Measurements from ENCODE around the gene KRTAP1-4.
"Not testable (repeated sequence)": the region's sequence is repeated elsewhere in the genome, so short reads cannot be mapped to it uniquely, and the experiment has no call there.

The KRTAP1-4 gene

DNA sequence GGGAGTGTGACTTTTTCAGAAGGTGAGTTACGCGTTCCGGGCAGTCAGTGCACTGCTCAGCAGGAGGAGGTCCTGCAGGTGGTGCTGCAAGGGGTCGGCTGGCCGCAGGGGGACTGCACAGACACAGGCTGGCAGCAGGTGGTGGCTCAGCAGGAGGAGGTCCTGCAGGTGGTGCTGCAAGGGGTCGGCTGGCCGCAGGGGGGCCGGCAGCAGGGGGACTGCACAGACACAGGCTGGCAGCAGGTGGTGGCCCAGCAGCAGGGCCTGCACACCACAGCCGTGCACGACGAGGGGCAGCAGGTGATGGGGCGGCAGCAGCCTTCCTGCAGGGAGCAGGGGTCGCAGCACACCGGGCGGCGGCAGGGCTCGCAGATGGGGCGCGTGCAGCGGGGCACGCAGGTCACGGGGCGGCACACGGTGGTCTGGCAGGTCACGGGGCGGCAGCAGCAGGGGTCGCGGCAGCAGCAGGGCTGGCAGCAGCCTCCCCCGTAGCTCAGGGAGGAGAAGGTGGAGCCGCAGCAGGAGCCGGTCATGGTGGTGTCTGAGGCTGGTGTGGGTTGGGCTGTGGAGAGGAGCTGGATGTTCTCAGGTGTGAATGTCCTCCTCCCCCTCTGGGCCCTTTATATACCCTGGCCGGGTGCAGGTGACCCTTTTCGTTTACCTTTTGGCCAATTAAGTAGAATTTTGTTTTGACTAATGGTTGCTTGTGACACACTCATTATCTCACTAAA, 16.9 kb upstream of the KRTAP1-4 start, which contains the start of gene KRTAP2-1:
Gene KRTAP2-1 (minus strand): TSS at position 582 of the 731 bp plus-strand sequence. CDS start 49 bp downstream, at position 533.
- DNase-seq = not testable (repeated sequence)

DNA sequence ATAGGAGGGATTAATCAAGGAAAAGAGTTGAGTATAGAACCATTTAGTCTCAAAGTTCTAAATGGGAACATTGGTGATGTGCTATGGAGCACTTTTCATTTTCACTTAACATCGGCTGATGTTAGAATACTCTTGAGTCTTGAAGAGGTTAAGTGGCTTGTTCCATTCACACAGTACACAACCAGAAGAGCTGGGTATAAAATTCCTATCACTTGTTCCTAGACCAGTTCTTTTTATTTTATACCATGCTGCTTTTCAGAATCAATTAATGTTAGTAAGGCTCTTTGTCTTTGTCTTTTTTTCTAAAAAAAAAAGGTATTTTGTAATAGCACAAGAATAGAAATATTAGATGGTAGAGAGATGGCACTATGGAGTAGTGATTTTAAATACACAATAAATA, 13.0 kb upstream of the KRTAP1-4 start:
- DNase-seq = no peak

DNA sequence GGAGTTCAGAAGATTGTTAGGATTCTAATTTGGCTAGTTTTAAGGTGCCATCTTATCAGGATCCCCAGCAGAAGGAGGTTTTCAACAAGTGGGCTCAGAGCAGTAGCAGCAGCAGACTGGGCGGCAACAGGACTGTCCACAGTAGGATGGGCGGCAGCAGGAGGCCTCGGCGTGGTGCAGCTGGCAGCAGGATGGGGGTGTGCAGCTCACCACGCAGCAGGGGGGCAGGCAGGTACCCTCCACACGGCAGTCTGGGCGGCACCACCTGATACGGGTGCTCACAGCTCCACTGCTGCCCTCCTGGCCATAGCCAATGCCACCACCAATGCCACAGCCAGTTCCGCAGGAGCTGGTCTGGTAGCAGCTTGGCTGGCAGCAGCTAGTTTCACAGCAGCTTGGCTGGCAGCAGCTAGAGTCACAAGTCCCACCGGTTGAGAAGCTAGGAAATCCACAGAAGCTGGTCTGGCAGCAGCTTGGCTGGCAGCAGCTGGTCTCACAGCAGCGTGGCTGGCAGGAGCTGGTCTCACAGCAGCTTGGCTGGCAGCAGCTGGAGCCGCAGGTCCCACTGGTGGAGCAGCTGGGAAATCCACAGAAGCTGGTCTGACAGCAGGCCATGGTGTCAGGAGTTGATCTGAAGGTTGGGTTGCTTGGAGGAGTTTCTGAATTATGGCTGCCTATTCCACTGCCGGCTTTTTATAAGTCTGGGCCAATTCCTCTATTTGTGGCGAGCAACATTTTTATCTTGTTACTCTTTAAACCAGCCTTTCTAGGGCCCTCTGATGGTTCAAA, 11.0 kb upstream of the KRTAP1-4 start, which contains the start of gene KRTAP1-1:
Gene KRTAP1-1 (minus strand): TSS at position 668 of the 789 bp plus-strand sequence. CDS start 53 bp downstream, at position 615.
- not testable (repeated sequence) for DNase-seq

DNA sequence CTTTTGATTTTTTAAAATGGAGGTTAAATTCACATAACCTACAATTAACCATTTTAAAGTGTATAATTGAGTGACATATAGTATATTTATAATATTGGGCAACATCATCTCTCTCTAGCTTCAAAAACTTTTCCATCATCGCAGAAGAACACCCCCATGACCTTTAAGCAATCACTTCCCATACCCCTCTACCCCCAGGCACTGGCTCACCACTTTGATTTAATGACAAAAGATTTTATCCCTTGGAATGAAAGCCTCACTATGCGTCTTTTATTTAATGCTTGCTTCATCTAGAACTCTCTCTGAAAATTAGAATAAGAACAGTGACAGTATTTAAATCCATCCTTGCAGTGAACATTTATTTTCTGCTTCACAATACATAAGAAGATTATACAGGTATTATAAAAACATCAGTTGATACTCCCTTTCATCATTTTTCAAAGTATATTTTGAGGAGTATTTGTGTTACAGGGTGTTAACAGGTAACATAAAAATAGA, 7.9 kb upstream of the KRTAP1-4 start:
- DNase-seq = no peak

DNA sequence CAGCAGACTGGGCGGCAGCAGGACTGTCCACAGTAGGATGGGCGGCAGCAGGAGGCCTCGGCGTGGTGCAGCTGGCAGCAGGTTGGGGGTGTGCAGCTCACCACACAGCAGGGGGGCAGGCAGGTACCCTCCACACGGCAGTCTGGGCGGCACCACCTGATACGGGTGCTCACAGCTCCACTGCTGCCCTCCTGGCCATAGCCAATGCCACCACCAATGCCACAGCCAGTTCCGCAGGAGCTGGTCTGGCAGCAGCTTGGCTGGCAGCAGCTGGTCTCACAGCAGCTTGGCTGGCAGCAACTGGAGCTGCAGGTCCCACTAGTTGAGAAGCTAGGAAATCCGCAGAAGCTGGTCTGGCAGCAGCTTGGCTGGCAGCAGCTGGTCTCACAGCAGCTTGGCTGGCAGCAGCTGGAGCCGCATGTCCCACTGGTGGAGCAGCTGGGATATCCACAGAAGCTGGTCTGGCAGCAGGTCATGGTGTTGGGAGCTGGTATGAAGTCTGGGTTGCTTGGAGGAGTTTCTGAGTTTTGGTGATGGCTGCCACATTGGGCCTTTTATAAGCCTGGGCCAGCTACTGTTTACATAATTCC, 4.4 kb upstream of the KRTAP1-4 start, which contains the start of gene KRTAP1-3:
Gene KRTAP1-3 (minus strand): TSS at position 529 of the 590 bp plus-strand sequence. CDS start 53 bp downstream, at position 476.
- not testable (repeated sequence) for DNase-seq

DNA sequence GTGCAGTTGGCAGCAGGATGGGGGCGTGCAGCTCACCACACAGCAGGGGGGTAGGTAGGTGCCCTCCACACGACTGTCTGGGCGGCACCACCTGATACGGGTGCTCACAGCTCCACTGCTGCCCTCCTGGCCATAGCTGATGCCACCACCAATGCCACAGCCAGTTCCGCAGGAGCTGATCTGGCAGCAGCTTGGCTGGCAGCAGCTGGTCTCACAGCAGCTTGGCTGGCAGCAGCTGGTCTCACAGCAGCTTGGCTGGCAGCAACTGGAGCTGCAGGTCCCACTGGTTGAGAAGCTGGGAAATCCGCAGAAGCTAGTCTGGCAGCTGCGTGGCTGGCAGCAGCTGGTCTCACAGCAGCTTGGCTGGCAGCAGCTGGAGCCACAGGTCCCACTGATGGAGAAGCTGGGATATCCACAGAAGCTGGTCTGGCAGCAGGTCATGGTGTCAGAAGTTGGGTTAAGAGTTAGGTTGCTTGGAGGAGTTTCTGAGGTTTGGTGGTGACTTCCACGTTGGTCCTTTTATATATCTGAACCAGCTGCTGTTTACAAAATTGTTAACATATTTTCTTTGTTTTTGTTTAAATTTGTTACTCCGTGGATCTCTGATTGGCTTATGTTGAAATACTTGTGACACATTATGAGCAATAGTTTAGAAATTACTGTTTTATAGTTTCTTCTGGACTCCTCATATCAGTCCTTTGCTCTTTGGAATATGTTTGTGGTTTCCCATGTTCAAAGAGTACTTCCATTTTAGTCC, 3.1 kb downstream of the KRTAP1-4 start, which contains the start of gene KRTAP1-5:
Gene KRTAP1-5 (minus strand): TSS at position 494 of the 757 bp plus-strand sequence. CDS start 53 bp downstream, at position 441.
- no peak for DNase-seq

DNA sequence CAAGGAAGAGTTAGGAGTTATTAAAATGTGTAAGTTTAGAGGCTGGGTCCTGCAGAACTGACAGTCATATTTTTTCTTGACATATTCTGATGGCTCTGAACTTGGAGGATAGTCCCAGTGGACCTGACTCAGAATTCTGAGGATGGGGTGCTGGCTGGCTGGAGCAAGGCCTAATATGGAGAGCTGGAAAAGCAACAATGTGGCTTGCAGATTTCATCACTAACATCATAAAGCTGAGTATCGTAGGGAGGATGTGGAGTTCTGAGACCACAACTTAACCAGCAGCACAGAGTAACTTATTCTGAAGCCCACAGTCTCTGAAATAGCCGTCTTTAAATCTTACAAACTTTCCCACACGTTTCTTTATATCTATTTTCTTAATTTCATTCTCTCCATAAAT, 5.3 kb downstream of the KRTAP1-4 start:
- DNase-seq = no peak

DNA sequence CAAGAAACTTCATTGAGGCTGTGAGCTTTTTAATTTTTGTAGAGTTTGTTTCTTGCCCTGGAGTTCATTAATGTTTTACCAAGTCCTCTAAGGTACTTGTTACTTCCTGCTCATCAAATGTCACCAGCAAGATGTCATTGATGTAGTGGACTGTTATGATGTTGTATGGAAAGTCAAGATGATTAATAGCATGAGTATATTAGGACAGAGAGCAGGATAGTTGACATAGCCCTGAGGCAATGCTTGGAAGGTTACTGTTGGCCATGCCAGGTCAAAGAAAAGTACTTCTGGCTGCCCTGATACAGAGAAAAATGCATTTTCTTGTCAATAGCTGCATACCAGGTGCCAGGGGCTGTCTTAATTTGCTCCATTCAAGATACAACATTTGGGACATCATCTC, 9.7 kb downstream of the KRTAP1-4 start:
- DNase-seq = no peak

DNA sequence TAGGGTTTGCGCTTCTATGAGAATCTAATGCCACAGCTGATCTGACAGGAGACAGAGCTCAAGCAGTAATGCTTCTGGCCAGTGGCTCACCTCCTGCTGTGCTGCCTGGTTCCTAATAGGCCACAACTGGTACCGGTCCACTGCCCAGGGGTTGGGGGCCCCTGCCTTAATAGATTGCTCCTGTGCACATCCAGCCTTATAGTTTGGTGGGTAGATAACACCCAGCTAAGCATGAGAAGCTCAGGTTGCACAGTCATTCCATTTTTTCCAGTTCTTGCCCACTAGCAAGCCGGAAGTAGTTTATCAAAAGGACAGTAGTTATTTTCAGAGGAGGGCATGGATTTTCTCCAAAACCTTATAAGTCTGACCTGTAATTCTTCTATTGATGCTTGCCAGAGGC, 10.6 kb downstream of the KRTAP1-4 start:
- no peak for DNase-seq

DNA sequence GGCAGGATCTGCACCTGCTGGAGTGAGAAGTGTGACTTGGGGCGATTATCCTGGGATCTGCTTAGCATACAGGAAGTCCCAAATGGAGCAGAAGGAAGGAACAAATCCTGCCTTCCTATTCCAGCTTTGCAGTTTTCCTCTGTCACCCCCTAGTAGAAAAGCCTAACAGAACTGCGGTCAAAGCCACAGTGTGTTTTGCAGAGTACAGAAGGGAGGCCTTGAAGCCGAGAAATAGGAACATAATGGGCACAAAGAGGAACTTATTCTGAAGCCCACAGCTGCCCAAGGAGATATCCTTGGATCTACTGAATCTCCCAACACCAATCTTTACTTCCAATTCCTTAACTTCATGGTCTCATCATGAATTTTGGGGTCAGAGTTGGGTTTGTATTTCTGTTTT, 11.5 kb downstream of the KRTAP1-4 start:
- DNase-seq = no peak

DNA sequence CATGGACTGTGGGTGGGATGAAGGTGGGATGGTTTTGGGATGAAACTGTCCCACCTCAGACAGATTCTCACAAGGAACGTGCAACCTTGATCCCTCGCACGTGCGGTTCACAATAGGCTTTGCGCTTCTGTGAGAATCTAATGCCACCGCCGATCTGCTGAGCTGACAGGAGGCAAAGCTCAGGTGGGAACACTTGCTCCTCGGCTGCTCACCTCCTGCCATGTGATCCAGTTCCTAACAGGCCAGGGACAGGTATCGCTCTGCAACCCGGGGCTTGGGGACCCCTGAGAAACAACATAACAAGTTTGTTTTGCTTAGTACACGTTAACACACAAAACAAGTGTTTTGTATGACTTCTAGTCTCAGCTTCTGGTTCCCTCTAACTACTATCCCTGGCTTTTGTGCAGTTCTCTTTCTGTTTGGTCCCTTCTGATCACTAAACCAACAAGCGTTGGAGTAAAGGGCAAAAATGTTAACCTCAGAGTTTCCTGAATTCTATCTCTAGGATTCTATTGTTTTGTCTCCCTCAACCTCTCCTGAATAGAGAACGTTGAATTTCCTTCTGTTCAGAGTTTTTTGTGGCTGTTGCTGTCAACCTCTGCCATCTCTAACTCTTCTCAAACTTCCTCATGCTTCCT, 13.3 kb downstream of the KRTAP1-4 start:
- DNase-seq = no peak

DNA sequence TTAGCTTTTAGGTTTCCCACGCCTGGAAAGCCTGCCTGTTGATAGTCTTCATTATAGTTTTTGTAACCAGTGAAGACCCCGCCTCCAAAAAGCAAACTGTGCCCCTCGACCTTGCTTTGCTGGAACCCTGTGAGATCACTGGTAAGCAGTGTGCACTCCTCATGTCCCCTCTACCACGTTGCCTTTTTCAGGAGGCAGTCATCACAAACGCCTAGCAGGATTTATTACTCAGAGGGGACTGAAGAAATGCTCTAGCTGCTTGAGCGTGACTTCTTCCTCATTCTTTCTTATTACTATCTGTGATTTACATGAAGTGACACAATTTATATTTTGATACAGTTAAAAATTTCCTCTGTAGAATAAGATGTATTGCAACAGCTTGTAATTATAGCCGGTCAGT, 14.5 kb downstream of the KRTAP1-4 start:
- no peak for DNase-seq

DNA sequence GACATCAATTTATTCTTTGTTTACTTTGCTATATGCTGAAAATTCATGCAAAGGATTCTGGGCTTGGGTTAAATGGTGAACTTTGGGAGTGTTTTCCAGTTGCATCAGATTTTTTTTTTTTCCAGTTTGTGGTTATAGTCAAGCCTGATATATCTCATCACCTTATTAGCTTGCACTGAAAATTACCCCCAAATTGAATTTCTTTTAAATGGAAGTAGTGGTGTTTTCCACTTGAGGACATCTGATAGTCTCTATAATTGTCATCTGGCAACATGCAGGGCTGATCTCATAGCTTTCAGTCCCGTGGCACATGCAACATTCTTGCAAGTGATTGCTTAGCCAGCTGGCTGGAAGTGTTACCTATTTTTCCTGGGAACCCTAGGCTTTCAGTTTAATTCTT, 16.4 kb downstream of the KRTAP1-4 start:
- DNase-seq = no peak

DNA sequence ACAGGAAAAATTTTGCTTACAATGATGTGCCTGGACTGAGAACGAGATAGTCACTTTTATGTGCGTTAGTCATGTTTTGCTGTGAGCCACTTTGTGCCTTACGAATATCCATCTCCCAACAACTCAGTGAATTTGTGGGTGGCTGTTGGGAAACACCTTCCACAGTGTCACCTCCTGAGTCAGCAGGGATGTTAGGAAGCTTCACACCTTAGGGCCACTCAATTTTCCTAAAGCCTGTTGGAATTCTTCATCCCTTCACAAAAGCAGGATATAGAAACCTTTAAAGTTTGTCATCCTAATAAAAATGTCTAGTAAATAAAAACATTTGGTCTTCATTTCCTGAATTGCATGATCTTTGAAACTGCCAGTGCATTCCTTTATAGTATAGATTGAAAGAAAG, 16.8 kb downstream of the KRTAP1-4 start:
- no peak for DNase-seq

DNA sequence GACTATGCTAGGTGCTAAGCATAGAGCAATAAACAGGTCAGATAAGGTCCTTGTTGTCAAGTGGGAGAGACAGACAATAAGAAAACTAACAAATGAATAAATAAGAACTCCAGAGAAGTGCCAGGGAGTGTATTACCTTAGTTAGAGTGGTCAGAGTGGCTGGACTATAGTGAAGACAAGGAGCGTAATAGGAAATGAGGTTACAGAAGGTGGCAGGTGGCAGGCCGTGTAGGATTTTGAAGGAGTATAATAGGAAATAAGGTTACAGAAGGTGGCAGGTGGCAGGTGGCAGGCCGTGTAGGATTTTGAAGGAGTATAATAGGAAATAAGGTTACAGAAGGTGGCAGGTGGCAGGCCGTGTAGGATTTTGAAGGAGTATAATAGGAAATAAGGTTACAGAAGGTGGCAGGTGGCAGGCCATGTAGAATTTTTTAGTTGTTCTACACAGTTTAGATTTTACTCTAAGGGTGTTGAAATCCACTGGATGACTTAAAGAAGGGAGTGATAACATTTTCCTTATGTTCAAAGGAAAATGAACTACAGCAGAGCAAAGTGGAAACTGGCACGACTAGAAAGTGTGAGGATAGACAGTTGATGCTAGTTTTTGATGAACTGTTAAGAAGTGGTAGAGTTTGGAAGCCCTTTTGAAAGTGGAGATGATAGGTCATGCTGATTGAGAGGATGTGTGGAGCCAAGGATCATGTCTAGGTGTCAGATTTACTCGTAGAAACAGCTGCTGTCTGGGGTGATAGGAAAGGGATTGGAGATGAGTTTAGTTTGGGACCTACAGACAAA, 17.5 kb downstream of the KRTAP1-4 start:
- DNase-seq = no peak

DNA sequence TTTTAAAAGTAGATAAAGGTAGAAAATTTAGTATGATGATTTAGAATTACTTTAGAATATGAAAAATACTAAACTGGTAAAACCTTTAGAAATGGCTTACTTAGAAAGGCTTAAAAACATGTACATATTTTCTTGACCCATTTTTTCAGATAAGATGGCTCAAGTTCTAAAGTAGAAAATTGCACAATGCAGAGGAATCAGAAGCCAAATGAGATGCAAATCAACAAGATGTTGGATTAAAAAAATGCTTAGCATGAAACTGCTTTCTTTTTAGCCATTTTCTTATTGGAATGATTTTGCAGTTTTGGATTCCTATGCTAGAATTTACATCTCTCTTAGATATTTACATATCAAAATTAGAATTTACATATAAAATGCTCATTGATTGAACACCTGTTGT, 19.6 kb downstream of the KRTAP1-4 start:
- no peak for DNase-seq

DNA sequence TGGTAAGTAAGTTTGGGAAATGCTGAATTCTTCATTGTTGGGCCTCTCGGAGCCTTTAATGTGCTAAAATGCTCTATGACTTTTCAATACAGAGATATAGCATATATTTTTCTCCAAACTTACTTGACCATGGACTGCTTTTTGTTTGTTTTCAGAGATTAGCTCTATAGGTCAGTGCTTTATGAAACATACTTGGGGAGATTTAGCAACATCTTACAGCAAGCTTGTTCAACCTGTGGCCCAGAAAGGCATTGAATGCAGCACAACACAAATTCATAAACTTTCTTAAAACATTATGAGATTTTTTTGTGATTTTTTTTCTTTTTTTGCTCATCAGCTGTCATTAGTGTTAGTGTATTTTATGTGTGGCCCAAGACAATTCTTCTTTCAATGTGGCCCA, 20.1 kb downstream of the KRTAP1-4 start:
- no peak for DNase-seq

DNA sequence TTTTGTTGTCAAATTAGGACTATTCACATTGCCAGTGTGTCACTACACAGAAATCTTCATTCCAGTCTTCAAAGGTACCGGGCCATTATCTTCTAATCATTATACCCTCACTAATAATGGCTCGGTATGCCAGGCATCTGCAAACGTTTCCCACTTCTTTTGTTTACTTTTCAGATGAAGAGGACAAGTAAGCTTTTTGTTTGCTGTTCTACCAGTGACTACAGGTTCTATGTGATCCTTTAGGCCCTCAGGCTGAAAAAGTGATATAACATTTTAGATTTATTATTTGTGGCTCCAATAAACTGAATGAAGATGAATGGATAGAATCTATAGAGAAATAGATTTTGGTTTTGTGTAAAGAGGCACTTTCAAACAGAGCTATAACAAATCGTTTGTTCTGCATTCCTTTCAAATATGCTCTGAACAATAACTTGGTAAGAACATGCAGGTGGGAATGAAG, 20.7 kb downstream of the KRTAP1-4 start:
- no peak for DNase-seq

DNA sequence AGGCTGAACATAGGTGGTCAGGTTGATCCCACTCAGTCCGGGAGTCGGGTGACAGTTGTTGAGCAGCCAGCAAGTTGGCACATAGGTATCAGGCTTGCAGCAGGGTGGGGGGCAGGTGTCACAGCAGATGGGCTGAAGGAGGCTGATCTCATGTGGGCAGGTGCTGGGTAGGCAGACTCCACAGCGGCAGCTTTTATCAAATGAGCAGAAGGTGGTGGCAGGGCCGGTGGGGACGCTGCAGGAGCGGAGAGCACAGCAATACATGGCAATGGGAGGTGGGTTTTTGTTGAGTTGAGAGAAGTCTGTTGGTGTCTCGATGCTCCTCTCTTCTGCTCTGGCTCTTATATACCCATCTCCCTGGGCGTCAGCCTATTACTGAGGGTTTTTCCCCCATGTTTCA, 21.2 kb downstream of the KRTAP1-4 start, which contains the start of gene KRTAP3-1:
Gene KRTAP3-1 (minus strand): TSS at position 318 of the 400 bp plus-strand sequence. CDS start 54 bp downstream, at position 264.
- no peak for DNase-seq

DNA sequence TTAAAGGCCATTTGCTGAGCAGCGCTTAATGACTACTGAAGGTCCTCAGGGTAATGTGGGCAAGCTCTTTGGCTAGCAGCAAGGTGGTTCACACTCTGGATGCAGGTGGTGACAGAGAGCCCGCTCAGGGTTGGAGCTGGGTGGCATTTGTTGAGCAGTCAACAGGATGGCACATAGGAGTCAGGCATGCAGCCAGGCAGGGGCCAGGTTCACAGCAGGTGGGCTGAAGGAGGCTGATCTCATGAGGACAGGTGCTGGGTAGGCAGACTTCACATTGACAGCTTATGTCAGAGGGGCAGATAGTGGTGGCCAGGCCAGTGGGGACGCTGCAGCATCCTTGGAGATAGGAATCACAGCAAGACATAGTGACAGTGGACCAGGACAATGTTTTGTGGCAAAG, 25.6 kb downstream of the KRTAP1-4 start:
- DNase-seq = no peak

DNA sequence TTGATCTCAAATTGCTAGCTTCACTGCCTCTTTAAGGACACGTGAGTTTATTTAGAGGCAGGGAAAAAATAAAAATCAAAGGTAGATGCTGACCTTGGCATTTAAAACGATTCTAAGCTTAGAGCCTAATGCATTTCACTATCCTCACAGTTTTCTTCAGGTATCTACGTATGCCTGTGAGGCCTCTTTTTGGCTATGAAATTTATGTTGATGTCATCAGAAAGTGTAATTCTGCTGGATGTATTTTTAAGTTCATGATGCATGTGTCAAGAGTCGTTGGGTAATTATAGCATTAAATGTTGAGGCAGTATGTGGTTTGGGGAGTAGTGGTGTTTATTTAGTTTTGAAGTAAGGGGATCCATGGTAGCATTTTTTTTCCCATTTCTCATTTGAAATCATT, 26.1 kb downstream of the KRTAP1-4 start:
- no peak for DNase-seq

Measured in NCI-H2081 treated with DMSO at 0.1 percent for 48 hours (cell line).